GM08714 (cell line): ENCODE data around the gene MACC1.
"Not testable (repeated sequence)": the region's sequence is repeated elsewhere in the genome, so short reads cannot be mapped to it uniquely, and the experiment has no call there.

Source experiments
- H3K4me3 ChIP-seq: fragments of 200-500 bp; sonication (Bioruptor generic); 2 replicates; pipeline ENCODE4 v1.5.1; 2014; ENCODE audit warnings: mild to moderate bottlenecking, low read length, inconsistent platforms
- ZNF274 ChIP-seq: IDR thresholded peaks from 2 replicates; pipeline ENCODE4 v1.6.1; 2012; ENCODE audit warnings: mild to moderate bottlenecking, low read depth, low read length

The MACC1 gene

DNA sequence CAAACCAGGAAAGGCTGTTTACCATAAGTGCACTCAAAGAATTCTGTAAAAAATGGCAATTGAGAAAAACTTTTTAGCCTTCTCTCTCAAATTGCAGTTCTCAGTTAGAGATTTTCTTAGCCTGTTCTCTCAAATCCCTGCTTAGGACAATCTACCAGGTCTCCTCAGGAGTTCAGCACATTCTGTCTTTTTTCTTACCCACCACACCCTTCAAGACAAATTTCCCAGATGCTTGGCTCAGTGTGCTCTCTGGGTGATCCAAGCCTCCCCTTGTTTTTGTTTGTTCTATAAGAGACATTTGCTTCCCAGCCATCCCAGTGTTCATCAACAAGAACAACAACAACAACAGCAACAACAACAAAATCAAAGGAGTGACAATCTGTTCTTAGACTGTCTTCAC is 87.3 kb downstream of the MACC1 start:
- no peak for TF ChIP-seq ZNF274

DNA sequence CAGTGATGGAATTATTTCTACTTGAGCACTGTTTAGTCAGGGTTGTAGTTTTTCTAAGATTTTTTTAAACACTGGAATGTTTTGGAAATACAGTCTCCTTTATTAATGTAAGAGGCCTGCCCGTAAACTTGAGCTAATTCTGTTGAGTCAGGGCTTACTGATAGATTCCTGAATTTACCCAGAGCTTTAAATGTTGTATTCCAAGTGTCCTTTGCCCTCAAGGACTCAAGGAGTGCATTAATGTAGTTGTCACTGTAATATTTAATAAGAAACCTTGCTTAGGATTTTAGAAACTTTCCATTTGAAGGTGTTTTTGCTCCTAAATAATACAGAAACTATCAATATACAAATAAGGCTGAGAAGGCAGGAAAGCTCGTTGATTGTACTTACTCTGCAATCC is 89.2 kb downstream of the MACC1 start:
- TF ChIP-seq ZNF274 = no peak

More for the DNA sequence above, 87.3 kb downstream of the MACC1 start:
- H3K4me3 ChIP-seq = no peak overlapping the region

DNA sequence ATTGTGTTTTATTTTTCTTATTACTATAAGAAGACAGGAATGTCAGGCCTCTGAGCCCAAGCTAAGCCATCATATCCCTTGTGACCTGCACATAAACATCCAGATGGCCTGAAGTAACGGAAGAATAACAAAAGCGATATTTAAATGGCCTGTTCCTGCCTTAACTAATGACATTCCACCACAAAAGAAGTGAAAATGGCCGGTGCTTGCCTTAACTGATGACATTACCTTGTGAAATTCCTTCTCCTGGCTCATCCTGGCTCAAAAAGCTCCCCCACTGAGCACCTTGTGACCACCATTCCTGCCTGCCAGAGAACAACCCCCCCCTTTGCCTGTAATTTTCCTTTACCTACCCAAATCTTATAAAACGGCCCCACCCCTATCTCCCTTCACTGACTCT is 91.1 kb downstream of the MACC1 start:
- H3K4me3 ChIP-seq = not testable (repeated sequence)

More for the DNA sequence above, 89.2 kb downstream of the MACC1 start:
- no peak overlapping the region for H3K4me3 ChIP-seq

DNA sequence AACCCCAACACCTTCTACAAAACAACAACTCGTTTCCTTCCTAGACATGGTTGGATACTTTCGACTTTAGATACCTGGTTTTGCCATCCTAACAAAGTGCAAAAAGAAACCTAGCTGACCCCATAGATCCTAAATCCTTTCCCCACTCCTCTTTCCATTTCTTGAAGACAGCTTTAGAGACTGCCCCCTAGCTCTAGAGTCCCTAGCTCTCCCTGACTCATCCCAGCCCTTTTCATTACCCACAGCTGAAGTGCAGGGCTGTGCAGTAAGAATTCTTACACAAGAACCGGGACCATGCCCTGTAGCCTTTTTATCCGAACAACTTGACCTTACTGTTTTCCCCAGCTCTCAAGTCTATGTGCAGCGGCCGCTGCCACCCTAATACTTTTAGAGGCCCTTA is 93.1 kb downstream of the MACC1 start:
- H3K4me3 ChIP-seq = not testable (repeated sequence)

DNA sequence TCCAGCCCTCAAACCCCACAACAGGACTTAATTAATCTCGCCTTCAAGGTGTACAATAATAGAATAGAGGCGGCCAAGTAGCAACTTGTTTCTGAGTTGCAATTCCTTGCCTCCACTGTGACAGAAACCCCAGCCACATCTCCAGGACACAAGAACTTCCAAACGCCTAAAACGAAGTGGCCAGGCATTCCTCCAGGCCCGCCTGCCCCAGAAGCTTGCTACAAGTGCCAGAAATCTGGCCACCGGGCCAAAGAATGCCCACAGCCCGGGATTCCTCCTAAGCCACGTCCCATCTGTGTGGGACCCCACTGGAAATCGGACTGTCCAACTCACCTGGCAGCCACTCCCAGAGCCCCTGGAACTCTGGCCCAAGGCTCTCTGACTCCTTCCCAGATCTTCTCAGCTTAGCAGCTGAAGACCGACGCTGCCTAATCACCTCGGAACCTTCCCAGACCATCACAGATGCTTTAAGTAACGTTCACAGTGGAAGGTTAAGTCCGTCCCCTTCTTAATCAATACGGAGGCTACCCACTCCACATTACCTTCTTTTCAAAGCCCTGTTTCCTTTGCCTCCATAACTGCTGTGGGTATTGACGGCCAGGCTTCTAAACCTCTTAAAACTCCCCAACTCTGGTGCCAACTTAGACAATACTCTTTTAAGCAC is 94.4 kb downstream of the MACC1 start:
- not testable (repeated sequence) for H3K4me3 ChIP-seq

DNA sequence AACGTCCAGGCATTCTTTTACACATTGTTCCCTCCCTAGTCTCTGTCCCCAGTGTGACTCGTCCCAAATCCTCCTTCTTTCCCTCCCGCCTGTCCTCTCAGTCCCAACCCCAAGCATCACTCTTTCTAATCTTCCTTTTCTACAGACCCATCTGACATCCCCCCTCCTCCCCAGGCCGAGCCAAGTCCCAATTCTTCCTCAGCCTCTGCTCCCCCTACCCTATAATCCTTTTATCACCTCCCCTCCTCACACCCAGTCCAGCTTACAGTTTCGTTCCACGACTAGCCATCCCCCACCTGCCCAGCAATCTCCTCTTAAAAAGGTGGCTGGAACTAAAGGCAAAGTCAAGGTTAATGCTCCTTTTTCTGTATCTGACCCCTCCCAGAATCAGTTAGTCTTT is 95.1 kb downstream of the MACC1 start:
- TF ChIP-seq ZNF274 = no peak
- no peak overlapping the region for H3K4me3 ChIP-seq

DNA sequence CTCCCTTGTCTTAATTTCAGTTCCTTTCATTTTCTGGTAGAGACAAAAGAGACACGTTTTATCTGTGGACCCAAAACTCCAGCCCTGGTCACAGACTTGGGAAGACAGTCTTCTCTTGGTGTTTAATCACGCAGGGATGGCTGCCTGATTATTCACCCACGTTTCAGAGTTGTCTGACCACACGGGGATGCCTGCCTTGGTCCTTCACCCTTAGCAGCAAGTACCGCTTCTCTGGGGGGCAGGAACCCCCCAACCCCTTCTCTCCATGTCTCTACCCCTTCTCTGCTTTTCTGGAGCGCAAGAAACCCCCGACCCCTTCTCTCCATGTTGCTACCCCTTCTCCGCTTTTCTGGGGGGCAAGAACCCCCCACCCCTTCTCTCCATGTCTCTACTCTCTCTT is 95.8 kb downstream of the MACC1 start:
- TF ChIP-seq ZNF274 = no peak
- H3K4me3 ChIP-seq = no peak overlapping the region

DNA sequence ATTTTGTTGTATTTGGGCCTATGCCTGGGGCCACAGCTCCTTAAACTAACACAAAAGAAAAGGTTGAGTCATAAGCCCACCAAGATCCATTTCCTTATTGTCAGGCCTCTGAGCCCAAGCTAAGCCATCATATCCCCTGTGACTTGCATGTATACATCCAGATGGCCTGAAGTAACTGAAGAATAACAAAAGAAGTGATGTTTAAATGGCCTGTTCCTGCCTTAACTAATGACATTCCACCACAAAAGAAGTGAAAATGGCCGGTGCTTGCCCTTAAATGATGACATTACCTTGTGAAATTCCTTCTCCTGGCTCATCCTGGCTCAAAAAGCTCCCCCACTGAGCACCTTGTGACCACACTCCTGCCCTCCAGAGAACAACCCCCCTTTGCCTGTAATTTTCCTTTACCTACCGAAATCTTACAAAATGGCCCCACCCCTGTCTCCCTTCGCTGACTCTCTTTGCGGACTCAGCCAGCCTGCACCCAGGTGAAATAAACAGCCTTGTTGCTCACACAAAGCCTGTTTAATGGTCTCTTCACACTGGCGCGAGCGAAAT is 96.5 kb downstream of the MACC1 start:
- not testable (repeated sequence) for H3K4me3 ChIP-seq

DNA sequence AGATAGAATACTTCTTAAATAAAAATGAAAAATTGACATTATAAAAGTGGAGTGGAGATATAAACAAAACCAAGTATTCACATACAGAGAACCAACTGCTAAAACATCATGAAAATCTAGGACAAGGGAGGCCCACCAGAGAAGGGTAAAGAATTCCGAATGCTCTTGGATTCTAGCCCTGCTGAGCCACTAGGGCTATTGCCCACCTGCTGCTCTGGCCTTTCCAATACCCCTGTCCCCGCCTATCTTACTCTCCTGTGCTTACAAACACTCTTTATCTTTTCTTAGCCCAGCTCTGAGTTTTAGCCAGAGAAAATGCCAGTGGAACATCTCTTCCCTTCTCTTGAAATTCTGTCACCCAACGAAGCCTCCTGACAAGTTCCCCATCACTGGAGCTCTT is 100.3 kb downstream of the MACC1 start:
- TF ChIP-seq ZNF274 = no peak
- H3K4me3 ChIP-seq = no peak overlapping the region

DNA sequence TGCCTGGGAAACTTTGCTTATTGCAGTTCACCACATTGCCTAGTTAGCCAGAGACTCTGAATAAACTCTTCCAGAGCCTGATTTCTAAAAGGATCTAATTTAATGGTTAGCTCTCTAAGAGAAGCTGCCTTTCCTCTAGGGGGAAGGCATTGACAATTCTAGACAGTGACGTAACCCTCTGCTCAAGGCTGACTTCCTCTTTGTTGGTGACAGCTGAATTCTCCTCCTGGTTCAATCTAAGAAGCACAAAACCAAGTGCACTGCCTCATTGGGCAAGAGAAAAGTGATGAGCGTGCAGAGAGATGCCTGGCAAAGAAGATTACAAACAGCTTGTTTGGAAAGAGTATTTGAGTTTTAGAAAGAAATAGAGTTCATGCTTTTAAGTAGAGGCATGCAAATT is 102.7 kb downstream of the MACC1 start:
- TF ChIP-seq ZNF274 = no peak
- no peak overlapping the region for H3K4me3 ChIP-seq

DNA sequence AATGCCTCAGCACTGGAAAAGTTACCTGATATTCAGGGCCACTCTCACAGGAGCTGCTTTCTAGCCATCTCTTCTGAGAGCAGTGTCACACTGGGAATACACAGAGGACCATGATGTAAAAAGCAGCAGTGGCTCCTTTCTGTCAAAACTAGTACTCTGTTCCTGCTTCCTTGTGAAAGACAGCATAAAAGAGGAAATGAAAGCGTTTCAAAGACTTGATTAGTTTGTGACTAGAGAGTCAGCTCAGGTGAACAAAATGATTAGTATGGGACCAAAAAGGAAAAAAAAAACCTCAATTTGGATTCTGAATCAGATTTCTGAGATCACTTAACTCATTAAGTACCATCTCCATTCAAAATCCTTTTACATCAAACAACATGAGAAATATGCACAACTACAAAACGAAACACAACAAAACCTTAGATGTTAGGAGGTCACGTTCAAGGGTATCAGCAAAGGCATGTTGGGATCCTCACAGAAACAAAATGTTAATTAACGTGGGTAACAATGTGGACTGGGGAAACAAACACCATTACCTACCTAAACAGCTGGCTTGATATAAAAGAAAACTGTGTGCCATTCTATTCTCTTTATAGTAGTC is 103.7 kb downstream of the MACC1 start:
- TF ChIP-seq ZNF274 = no peak
- no peak overlapping the region for H3K4me3 ChIP-seq

DNA sequence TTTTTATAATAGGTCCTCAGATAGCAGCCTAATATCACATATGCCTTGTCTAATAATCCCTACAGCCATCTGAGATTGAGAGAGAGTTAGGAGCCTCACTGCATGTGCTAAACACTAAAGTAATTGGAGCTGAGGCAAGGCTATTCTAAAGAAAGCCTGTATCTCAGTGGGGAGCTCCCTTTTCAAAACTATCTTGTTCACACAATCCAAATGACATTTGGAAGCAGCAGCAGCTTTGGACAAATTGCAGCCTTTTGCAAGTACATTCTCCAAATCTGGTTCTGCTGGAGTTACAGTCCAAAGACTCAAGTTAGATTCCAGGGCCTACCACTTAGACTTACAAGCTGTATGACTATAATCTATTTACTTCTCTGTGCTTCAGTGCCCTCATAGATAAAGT is 104.5 kb downstream of the MACC1 start:
- no peak overlapping the region for H3K4me3 ChIP-seq
- TF ChIP-seq ZNF274 = no peak

DNA sequence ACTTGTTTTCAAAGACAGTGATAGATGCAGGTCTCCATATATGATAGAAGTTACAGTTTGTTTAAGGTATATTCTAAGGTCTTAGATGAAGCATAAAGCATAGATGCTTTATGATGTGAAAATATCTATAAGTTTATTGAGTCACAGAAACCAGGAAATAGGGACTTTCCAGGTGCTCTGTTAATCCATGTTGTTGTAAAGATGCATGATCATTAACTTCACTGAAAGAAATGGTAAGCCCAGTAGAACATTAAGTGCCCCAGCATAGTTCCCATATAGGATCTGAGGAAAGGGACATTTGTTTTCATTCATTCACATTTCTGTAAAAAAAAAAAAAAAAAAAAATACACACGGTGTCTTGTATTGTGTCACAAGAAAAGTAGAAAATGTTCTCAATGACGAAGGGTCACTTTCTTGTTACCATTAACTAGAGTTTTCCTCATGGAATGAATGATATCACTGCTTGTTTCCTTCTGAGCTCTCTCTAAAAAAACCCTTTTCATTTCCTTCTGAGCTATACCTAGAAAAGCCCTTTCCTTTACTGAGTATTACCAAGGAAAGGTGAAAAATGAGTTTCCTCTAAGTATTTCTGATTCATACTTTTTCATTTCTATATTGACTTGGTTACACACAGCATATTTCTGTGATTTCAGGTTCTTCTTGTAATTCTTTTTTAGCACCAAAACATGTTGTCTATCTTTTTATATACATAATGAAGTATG is 105.2 kb downstream of the MACC1 start:
- no peak overlapping the region for H3K4me3 ChIP-seq
- no peak for TF ChIP-seq ZNF274

DNA sequence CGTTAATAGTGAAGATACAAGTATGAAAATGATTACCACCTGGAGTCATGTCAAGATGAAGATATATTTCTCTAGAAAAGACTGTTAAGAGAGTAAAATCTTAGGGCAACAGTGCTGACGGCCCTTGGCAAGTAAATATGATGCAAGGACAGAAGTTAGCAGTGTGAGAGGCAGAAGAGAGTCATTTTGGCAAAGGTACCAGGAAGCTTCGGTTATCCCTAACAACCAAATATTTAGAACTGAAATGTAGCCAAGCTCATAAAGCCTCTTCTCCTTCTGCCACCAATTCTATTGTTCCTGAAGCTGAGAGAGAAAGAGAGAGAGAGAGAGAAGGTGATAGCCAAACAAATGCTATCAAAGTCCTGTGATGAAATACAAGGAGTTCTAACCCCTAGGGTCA is 109.6 kb downstream of the MACC1 start:
- no peak for TF ChIP-seq ZNF274
- no peak overlapping the region for H3K4me3 ChIP-seq

DNA sequence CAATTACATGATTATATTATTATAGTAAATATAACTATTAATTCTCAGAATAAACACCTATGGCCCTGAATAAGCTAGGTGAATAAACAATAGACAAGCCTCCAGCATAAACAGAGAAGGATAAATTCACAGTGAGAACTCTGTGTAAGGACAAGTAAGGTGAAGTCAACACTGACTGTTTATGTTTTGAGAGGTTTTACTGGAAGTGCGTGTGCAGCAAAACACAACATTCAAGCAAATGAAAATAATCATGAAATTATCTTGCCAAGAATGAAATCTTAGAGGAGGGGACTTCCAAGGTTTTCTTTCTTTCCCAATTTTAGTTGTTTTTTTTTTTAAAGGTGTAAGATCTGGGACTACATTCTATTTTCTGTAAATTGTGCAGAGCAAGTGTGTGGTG is 112.5 kb downstream of the MACC1 start:
- no peak overlapping the region for H3K4me3 ChIP-seq
- TF ChIP-seq ZNF274 = no peak
